ENCODE measurements around the gene DIP2C. TPM values are rescaled to one million over a fixed set of nuclear protein-coding genes. Genes with fewer than 3 reads are reported as not detected.

DIP2C gene
- total RNA-seq, 1 experiment from 2014 or later = 11.0 TPM

DNA sequence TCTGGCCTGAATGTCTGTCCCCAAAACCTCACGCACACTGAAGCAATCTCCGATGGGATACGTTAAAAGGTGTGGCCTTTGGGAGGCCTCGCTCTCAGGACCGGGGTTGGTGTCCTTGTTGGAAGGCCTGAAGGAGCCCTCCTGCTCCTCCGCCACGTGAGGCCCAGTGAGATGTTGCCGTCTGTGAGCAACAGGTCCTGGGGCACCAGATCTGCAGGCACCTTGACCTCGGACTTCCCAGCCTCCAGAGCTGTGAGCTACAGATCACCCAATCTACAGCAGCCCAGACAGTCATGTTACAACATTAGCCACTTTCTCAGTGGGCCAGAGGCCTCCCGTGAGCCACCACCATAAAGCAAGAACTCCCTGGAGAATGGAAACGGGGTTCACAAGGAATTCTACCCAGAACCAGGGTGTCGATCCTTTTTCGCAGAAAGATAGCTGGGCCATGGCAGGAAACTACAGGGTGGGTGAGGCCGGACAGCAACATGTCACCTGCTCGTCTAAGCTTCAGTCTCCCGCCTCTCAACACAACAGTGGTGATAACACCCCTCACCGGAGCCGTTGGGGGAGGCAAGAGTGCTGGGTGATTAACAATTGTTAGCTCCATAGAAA is 87.0 kb downstream of the DIP2C start:
- TF ChIP-seq GTF2I (CRISPR knock-in tag; conservative IDR thresholded peaks at IDR 0.05) = no peak
- TF ChIP-seq, protein P1, sequence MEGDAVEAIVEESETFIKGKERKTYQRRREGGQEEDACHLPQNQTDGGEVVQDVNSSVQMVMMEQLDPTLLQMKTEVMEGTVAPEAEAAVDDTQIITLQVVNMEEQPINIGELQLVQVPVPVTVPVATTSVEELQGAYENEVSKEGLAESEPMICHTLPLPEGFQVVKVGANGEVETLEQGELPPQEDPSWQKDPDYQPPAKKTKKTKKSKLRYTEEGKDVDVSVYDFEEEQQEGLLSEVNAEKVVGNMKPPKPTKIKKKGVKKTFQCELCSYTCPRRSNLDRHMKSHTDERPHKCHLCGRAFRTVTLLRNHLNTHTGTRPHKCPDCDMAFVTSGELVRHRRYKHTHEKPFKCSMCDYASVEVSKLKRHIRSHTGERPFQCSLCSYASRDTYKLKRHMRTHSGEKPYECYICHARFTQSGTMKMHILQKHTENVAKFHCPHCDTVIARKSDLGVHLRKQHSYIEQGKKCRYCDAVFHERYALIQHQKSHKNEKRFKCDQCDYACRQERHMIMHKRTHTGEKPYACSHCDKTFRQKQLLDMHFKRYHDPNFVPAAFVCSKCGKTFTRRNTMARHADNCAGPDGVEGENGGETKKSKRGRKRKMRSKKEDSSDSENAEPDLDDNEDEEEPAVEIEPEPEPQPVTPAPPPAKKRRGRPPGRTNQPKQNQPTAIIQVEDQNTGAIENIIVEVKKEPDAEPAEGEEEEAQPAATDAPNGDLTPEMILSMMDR (IDR thresholded peaks at IDR 0.05) = no peak
- no peaks in the 10 kb centered on the region for H3K27me3 Mint-ChIP-seq (ENCODE audit: low read depth)
- no peak for ATAC-seq
- H3K9me3 Mint-ChIP-seq = no peaks in the 10 kb centered on the region
- peaks cover 37% of the 10 kb centered on the region for H3K4me1 Mint-ChIP-seq
- ChIA-PET POLR2A (no interaction called here), CTCF (interaction anchor here (0.9 kb wide), 2 partner anchors 17 to 29 kb away, joined by 3 read pairs; no protein-coding TSS in a partner anchor)
- H3K36me3 Mint-ChIP-seq = no peaks in the 10 kb centered on the region
- no peak for DNase-seq (ENCODE audit: low spot score)
- H3K27ac Mint-ChIP-seq = peak overlapping the region; percentile 23; the same call in 1 of the 2 replicates
- no peak overlapping the region for H3K4me3 Mint-ChIP-seq

DNA sequence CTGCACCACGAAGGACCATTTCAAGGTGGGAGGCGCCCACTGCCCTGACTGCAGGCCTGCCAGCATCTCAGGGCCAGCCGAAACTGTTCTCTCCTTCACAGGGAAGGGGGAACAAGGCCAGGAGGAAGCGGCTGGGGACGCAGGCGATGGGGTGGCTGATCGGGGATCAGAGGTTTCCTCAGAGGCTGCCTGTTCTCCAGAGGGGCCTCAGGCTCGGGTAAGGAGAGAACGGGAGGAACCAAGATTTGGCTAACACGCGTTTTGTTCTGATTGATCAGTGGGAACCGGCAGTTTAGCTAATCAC is 87.9 kb downstream of the DIP2C start:
- no peaks in the 10 kb centered on the region for H3K27me3 Mint-ChIP-seq (ENCODE audit: low read depth)
- TF ChIP-seq MXD4 (CRISPR knock-in tag; IDR thresholded peaks at IDR 0.05; ENCODE audit: borderline replicate concordance) = no peak
- TF ChIP-seq ZNF138 (CRISPR knock-in tag; conservative IDR thresholded peaks at IDR 0.05) = no peak
- no peak for TF ChIP-seq NR2C2 (CRISPR knock-in tag; IDR thresholded peaks at IDR 0.05)
- no peak for TF ChIP-seq KAT7 (CRISPR knock-in tag; IDR thresholded peaks at IDR 0.05; ENCODE audit: borderline replicate concordance)
- no peak for TF ChIP-seq SOX15 (CRISPR knock-in tag; IDR thresholded peaks at IDR 0.05)
- TF ChIP-seq, protein P2, sequence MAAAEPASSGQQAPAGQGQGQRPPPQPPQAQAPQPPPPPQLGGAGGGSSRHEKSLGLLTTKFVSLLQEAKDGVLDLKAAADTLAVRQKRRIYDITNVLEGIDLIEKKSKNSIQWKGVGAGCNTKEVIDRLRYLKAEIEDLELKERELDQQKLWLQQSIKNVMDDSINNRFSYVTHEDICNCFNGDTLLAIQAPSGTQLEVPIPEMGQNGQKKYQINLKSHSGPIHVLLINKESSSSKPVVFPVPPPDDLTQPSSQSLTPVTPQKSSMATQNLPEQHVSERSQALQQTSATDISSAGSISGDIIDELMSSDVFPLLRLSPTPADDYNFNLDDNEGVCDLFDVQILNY (CRISPR knock-in tag; IDR thresholded peaks at IDR 0.05) = no peak
- TF ChIP-seq, protein P3, sequence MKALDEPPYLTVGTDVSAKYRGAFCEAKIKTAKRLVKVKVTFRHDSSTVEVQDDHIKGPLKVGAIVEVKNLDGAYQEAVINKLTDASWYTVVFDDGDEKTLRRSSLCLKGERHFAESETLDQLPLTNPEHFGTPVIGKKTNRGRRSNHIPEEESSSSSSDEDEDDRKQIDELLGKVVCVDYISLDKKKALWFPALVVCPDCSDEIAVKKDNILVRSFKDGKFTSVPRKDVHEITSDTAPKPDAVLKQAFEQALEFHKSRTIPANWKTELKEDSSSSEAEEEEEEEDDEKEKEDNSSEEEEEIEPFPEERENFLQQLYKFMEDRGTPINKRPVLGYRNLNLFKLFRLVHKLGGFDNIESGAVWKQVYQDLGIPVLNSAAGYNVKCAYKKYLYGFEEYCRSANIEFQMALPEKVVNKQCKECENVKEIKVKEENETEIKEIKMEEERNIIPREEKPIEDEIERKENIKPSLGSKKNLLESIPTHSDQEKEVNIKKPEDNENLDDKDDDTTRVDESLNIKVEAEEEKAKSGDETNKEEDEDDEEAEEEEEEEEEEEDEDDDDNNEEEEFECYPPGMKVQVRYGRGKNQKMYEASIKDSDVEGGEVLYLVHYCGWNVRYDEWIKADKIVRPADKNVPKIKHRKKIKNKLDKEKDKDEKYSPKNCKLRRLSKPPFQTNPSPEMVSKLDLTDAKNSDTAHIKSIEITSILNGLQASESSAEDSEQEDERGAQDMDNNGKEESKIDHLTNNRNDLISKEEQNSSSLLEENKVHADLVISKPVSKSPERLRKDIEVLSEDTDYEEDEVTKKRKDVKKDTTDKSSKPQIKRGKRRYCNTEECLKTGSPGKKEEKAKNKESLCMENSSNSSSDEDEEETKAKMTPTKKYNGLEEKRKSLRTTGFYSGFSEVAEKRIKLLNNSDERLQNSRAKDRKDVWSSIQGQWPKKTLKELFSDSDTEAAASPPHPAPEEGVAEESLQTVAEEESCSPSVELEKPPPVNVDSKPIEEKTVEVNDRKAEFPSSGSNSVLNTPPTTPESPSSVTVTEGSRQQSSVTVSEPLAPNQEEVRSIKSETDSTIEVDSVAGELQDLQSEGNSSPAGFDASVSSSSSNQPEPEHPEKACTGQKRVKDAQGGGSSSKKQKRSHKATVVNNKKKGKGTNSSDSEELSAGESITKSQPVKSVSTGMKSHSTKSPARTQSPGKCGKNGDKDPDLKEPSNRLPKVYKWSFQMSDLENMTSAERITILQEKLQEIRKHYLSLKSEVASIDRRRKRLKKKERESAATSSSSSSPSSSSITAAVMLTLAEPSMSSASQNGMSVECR (CRISPR knock-in tag; IDR thresholded peaks at IDR 0.05; ENCODE audit: borderline replicate concordance) = no peak
- no peak for TF ChIP-seq NFYB (CRISPR knock-in tag; conservative IDR thresholded peaks at IDR 0.05; ENCODE audit: low read depth)
- TF ChIP-seq TP53 (CRISPR knock-in tag; IDR thresholded peaks at IDR 0.05) = no peak
- TF ChIP-seq, protein P4, sequence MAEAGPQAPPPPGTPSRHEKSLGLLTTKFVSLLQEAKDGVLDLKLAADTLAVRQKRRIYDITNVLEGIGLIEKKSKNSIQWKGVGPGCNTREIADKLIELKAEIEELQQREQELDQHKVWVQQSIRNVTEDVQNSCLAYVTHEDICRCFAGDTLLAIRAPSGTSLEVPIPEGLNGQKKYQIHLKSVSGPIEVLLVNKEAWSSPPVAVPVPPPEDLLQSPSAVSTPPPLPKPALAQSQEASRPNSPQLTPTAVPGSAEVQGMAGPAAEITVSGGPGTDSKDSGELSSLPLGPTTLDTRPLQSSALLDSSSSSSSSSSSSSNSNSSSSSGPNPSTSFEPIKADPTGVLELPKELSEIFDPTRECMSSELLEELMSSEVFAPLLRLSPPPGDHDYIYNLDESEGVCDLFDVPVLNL (CRISPR knock-in tag; IDR thresholded peaks at IDR 0.05; ENCODE audit: borderline replicate concordance, low read depth) = no peak
- no peak for TF ChIP-seq CBFB (CRISPR knock-in tag; IDR thresholded peaks at IDR 0.05; ENCODE audit: low read depth)
- no peak for TF ChIP-seq JUN (CRISPR knock-in tag; IDR thresholded peaks at IDR 0.05)
- TF ChIP-seq, protein P5, sequence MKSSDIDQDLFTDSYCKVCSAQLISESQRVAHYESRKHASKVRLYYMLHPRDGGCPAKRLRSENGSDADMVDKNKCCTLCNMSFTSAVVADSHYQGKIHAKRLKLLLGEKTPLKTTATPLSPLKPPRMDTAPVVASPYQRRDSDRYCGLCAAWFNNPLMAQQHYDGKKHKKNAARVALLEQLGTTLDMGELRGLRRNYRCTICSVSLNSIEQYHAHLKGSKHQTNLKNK (CRISPR knock-in tag; IDR thresholded peaks at IDR 0.05) = no peak
- no peak for TF ChIP-seq ZNF263 (CRISPR knock-in tag; IDR thresholded peaks at IDR 0.05; ENCODE audit: low read depth)
- TF ChIP-seq, protein P6, sequence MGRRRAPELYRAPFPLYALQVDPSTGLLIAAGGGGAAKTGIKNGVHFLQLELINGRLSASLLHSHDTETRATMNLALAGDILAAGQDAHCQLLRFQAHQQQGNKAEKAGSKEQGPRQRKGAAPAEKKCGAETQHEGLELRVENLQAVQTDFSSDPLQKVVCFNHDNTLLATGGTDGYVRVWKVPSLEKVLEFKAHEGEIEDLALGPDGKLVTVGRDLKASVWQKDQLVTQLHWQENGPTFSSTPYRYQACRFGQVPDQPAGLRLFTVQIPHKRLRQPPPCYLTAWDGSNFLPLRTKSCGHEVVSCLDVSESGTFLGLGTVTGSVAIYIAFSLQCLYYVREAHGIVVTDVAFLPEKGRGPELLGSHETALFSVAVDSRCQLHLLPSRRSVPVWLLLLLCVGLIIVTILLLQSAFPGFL (CRISPR knock-in tag; IDR thresholded peaks at IDR 0.05; ENCODE audit: borderline replicate concordance) = no peak
- ATAC-seq = no peak; the same call in 1 of the 2 replicates
- H3K9me3 Mint-ChIP-seq = no peaks in the 10 kb centered on the region
- no peak overlapping the region for H3K27ac Mint-ChIP-seq
- no peaks in the 10 kb centered on the region for H3K36me3 Mint-ChIP-seq
- POLR2A ChIA-PET = no interaction called here
- CTCF ChIA-PET = no interaction called here
- peaks cover 37% of the 10 kb centered on the region for H3K4me1 Mint-ChIP-seq
- H3K4me3 Mint-ChIP-seq = no peak overlapping the region
- DNase-seq (ENCODE audit: low spot score) = no peak

Measured in WTC11 (cell line).